GM20431 (cell line): ENCODE data around the gene GNG14.
"Not testable (repeated sequence)": the region's sequence is repeated elsewhere in the genome, so short reads cannot be mapped to it uniquely, and the experiment has no call there.

Experiments
- in situ Hi-C: fragments of 300-500 bp; cut with MseI, MboI; formaldehyde crosslinking; loops from one replicate; pipeline ENCODE4 v1.15.0; 2020; ENCODE audit warnings: low sequenced_read_pairs; ENCODE audit not compliant: unreplicated experiment

GNG14 gene

DNA sequence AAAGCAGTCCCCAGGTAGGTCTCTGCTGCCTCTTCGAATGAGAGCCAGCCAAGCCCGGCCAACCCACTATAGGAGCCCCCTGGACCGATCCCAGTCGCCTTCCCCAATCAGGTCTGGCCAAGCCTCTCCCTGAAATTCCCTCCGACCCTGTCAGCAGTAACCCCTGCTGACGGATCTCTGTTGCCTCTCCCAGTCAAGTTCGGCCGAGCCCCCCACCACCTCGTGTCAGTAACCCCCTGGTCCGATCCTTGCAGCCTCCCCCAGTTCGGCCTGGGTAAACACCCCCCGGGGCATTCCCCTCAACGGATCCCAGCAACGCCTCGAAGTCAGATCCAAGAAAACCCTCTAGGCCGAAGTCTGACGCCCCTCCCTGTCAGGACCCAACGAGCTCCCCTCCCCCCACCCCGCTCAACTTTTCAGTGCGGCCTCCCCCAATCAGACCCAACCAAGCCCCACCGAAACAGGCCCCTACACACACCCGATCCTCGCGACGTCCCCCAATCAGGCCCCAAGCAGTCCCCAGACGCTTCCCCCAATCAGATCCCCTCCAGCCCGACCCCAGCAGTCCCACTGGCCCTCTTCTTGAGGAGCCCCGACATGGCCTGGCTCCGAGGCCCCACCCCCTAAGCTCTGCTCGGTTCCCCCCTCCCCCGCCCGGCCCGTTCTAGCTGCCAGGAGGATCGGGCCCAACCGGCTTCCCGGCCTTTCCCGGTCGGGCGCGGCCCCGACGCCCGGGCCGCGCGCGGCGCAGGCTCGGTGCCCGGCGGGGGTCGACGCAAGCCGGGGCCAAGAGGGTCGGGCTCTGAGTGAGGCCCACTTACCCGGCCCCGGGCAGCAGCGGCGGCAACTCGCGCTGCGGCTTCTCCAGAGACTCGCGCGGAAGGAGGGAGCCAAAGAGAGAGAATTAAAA lies 34.1 kb downstream of the GNG14 start:
- in situ Hi-C loops = no loop called here

DNA sequence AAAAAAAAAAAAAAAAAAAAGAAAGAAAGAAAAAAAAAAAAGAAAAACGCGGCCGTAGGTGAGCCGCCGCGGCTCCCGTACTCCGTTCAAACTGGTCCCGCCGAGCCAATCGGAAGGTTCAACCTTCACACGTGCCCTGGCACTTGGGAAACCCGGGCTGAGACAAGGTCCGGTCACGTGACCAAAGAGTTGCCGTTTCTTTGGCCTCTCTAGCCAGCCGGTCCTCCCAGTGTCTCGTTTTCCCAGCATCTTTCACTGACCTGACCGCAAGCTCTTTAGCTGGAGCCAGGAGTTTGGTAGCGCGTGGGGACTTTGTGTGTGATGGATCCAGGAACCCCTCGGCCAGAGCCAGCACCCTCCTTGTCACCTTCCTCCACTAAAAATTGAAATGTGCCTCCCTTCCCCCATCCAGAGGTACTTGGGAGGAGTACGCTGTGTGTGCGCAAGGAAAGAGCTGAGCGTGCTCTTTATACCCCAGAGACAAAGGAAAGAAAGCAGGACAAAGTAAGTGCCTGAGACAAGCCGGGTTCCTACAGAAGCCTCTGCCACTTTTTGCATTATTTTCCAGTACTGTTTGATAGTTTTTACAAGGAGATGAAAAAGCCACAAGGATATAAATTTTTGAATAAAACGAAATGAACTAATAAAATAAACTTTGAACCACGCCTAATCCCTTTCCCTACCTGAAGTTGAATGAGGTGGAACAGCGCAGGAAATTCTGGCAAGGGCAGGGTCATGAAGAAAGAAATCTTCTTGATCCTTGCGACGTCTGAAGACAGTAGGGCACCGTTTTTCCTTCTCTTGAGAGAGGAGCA lies 35.0 kb downstream of the GNG14 start:
- in situ Hi-C loops = no loop called here

DNA sequence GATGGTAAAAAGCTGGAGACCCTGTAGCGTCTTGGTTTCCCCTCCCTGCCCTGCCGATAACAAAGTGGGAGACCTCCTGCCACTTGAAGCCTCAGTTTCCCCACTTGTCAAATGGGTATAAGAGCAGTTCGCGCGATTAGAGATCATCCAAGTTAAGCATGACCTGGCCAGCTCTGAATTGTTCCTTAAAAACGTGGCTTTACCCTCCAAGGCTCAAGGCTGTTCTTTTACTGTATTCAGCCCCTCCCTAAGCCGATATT lies 35.5 kb downstream of the GNG14 start:
- in situ Hi-C loops = no loop called here

DNA sequence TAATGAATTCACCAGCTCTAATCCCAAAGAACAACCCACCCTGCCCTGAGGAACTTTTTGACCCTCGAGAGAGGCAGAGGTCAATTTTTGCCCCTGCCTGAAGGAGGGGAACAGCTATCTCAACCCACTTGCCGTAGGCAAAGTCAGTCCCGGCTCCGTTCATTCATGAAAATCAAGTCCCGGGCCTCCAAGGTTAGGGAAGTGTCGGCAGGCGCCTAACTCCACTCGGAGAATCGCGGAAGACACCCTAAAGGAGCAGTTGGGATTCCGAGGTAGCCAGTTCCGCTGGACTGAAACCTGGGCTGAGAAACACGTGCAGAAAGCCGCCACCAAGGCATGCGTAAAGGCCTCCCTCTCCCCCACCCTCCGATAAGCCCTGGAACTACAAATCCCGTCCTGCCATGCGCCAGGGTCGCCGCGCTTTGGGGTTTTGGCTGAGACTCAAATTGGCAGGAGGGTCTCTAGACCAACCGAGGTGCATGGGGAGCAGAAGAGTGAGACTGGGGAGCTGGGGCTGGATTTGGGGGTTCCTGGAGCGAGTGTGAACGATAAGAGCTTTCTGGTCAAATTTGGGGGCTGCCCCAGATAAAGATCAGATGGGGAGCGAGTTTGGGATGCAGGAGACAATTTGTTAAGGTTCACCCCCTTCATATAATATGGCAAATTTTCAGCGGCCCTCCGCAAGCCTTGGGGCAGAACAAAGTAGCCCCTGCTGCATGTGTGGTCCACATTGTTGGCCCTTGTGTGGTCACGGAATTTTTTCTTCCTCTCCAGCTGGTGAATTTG lies 36.0 kb downstream of the GNG14 start, which contains the start of gene TNPO2:
TNPO2 (minus strand) TSS at position 292 of the 786 bp plus-strand sequence. CDS start 2,955 bp downstream, outside the sequence.
- in situ Hi-C loops = no loop called here

DNA sequence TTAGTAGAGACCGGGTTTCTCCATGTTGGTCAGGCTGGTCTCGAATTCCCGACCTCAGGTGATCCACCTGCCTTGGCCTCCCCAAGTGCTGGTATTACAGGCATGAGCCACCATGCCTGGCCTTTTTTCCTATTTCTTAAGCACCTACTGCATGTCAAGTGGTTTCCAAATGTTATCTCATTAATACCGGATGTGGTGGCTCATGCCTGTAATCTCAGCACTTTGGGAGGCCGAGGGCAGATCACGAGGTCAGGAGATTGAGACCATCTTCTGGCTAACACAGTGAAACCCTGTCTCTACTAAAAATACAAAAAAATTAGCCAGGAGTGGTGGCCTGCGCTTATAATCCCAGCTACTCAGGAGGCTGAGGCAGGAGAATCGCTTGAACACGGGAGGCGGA lies 37.8 kb downstream of the GNG14 start:
- in situ Hi-C loops = not testable (repeated sequence)

DNA sequence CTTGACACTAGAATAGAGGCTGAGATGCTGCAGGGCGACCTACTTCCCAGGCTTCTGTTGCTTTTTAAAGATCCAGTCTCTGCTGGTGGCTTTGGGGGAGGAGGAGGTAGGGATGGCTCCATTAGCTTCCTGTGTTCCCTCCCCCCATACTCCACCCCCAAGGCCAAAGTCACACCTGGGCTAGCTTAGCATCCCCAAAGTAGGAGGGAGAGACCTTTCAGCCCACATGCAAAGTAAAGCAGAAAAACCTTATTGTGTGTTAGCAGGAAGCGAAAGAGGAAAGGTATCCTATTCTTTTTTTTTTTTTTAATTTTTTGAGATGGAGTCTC lies 39.2 kb downstream of the GNG14 start:
- in situ Hi-C loops = no loop called here

DNA sequence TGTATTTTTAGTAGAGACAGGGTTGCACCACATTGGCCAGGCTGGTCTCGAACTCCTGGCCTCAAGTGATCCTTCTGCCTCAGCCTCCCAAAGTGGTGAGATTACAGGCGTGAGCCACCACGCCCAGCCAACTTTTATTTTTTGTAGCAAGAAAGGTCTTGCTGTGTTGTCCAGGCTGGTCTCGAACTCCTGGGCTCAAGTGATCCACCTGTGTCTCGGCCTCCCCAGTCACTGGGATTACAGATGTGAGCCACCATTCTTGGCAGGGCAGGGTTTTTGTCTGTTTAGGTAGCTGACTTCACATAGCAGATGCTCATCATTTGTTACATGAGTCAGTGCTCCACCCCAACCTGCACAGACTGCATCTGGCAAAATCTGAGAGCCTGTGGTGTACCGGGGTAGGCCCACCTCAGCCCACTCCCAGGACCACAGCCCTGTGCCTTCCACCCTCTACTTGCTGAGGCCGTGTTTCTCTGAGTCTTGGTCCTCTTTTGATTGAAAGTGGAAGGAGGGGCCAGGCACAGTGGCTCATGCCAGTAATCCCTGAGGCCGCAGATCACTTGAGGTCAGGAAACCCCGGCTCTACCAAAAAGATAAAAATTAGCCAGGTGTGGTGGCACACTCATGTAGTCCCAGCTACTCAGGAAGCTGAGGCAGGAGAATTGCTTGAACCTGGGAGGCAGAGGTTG lies 40.1 kb downstream of the GNG14 start:
- in situ Hi-C loops = no loop called here

DNA sequence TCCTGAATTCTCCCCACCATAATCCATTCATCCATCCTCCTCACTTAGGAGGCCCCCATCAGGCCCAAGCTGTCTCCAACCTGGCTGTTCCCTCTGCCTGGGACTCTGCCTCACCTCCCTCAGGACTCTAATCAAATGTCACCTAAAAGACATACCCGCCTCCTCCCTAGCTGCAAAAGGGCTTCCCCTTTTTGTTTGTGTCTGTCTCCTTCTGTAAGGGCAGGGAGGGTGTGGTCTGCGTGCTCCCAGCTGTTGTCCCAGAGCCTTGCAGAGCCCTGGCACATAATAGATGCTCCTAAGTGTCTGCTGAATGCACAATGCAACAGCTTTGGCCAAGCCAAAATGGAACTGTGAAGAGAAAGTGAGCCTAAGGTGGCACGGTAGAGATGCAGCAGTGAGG lies 42.3 kb downstream of the GNG14 start:
- in situ Hi-C loops = no loop called here

DNA sequence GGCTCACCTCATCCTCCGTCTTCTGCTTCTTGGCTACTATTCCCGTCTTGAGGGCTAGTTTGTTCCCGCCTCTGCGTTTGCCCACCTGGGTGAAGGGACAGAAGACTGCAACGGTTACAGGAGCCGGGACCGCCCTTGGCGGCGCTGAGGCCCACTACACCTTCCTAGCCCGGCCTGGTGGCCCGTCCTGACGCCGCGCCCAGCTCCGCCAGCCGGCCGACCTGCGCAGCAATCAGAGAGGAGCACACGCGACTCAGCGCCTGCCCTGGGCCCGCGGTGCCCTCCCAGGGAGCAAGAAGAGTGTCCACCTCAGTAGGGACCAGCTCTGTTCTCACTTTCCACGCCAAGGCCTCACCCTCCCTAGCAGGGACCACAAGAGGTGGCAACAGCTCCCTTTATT lies 43.5 kb downstream of the GNG14 start:
- in situ Hi-C loops = no loop called here

DNA sequence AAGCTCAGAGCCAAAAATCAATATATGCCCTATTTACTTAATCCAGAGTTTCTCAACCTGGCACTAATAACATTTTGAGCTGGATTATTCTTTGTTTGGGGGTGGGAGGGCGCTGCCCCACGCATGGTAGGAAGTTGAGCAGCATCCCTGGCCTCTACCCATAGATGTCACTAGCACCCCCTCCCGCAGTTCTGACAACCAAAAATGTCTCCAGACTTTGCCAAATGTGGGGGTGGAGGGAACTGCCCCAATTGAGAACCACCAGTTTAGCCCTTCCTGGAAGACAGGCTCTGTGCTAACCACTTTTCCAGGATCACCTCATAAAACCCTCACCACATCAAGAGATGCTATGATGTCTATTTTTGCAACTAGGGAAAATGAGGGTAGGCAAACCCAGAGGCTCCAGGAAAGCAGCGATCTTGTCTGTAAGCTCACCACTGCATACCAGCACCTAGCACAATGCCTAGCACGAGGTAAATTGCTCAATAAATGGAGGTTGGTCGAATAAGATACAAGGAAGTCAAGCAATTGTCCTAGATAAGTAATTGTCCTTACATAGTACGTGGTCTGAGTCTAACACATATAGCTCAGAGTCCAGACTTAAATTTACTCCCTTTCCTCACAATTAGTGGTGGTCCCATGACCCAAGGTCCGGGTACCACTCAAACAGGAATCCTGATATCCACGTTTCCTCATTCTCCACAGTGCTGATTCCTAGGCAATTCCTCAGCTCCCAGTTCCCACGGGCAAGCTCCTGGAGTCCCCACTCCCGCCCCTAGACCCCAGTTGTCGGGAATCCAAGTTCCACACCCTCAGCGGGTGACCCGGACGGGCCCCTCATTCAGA lies 45.8 kb downstream of the GNG14 start:
- in situ Hi-C loops = no loop called here

DNA sequence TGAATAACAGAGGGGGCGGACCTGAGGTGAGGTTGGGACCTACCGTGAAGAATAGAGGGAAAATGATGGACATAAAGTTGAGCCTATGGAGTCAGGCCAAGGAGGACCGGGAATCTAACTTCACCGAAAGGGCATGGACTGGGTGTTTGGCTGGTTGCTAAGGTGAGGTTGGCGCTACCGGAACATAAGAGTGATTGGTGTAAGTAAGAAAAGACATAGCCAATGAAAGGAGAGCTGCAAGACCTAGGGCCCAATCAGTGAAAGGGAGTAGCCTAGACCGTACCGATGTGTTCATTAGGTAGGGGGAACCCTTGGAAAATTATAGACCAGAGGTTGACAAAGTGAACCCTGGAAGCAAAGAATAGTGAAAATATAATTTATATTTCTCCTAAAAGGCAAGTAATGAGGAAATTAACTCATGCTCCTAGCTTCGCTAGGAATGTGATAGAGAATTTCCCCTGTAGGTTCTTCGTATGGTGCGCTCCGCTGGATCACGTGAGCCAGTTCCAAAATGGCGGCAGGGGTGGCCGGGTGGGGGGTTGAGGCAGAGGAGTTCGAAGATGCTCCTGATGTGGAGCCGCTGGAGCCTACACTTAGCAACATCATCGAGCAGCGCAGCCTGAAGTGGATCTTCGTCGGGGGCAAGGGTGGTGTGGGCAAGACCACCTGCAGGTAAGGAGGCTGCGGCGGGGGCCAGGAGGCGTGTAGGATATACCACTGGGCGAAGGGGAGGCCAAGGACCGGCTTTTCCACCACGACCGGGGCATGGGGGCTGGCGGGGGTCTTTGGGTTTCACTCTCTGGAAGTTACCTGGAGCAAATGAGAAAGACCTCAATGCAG lies 49.4 kb downstream of the GNG14 start, which contains the start of gene GET3:
GET3 (plus strand) TSS at position 503 of the 840 bp plus-strand sequence; CDS start at position 512, 9 bp downstream.
- in situ Hi-C loops = no loop called here

DNA sequence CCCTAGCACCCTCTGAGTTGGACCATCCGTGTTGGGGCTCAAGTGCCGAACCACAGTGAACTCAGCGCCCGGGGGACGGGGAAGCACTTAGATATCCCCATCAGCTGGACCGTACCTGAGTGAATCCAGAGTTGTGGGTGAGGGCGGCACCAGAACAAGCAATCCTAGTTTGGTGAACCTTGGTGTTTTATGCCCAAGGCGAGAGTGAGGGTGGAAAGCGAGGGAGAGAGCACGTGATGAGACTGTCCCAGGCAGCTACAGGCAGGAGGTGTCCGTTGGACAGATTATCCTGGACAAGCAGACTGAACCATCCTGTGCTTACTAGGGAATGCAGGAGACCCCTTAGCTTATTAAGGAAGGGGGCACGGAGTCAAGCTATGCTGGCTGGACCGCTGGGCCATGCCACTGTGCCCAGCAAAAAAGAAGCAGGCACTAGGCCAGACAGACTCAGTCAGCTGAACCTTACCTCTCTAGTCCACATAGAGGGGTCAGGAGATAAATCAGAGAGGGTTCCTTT lies 50.1 kb downstream of the GNG14 start:
- in situ Hi-C loops = no loop called here
